ENCODE measurements around the gene HGF.

The HGF gene

DNA sequence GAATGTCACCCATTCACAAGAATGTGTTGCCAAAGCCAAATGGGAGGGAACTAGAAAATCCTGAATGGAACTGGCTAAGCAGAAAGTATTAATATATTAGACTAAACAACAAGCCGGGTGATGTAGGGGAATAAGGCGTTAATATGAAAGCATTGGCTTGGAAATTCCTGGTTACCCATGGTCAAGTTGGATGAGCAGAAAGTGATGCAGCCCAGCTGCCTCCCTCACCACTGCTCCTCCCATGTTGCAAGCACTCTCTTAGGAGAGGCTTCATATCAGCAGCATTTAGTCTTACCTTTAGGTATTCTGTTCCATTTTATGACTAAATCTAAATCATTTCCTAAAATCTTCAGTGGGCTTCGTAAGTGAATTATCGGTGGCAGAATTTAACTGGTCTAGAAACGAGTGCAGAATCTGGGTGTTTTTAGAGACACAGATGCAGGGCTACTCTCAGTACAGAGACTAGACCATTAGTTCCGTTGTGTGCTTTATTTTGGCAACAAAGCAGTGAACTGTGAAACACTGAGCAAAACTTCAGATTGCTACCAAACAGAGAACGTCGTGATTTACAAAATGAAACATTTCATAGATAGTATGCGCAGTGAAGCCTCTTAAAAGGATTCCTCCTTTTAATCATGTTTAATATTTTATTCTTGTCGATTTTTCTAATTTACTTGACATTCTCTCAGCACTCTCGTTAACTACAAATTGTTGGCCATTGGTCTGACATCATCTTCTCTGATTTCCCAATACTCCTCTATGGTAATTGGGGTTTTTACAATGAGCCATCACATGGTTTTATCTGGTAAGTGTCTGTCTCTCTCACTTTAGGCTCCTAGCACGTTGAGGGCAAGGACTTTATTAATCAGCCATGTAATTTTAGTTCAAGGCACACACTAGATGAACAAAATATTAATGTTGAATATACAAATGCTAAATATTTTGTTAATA is 22.0 kb upstream of the HGF start:
- Histone ChIP-seq H3K9ac (ENCODE audit: low read length) (no peak overlapping the region), H3K4me1 (ENCODE audit: insufficient read depth, low read length, severe bottlenecking) (peaks cover 69% of the 10 kb centered on the region), H3K79me2 (ENCODE audit: insufficient read depth, low read length) (no peaks in the 10 kb centered on the region), H2AFZ (ENCODE audit: low read length) (no peak overlapping the region), H3K36me3 (ENCODE audit: insufficient read depth, low read length) (no peaks in the 10 kb centered on the region), H3K9me3 (ENCODE audit: low read length) (no peaks in the 10 kb centered on the region), H3K27ac (ENCODE audit: low read depth, low read length, poor library complexity, severe bottlenecking) (peak overlapping the region; percentile 27), H3K4me3 (ENCODE audit: low read depth, low read length, poor library complexity, severe bottlenecking) (peak overlapping the region; percentile 16), H3F3A (ENCODE audit: insufficient read depth, low read length) (no peaks in the 10 kb centered on the region), H4K20me1 (ENCODE audit: insufficient read depth, low read length) (no peaks in the 10 kb centered on the region), H3K9me2 (ENCODE audit: low read depth, low read length) (no peaks in the 10 kb centered on the region), H3K4me2 (ENCODE audit: low read length) (peak overlapping the region; percentile 53), H3K27me3 (ENCODE audit: insufficient read depth, low read length) (no peaks in the 10 kb centered on the region)
- no peak for TF ChIP-seq EZH2 (IDR thresholded peaks at IDR 0.05; ENCODE audit: borderline replicate concordance, low read length)
- TF ChIP-seq, protein P1, sequence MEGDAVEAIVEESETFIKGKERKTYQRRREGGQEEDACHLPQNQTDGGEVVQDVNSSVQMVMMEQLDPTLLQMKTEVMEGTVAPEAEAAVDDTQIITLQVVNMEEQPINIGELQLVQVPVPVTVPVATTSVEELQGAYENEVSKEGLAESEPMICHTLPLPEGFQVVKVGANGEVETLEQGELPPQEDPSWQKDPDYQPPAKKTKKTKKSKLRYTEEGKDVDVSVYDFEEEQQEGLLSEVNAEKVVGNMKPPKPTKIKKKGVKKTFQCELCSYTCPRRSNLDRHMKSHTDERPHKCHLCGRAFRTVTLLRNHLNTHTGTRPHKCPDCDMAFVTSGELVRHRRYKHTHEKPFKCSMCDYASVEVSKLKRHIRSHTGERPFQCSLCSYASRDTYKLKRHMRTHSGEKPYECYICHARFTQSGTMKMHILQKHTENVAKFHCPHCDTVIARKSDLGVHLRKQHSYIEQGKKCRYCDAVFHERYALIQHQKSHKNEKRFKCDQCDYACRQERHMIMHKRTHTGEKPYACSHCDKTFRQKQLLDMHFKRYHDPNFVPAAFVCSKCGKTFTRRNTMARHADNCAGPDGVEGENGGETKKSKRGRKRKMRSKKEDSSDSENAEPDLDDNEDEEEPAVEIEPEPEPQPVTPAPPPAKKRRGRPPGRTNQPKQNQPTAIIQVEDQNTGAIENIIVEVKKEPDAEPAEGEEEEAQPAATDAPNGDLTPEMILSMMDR (IDR thresholded peaks at IDR 0.05; ENCODE audit: low read length): no peak

DNA sequence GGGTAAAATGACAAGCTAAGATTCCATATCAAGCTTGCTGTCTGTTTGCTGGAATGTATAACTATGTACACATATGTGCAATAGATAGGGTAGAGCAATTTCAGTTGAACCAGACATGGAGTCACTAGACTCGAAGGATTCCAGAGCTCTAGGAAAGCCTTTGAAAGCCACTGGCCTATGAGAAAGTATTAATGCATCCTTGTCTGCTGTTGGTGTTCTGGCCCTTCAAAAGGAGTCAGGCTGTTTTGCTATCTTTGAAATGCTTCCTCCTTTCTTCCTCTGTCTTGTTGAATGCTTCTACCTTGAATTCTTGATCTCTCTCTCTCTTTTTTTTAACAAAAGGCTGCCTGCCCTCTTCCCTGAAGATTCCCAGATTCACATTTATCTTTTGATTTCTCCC is 20.8 kb upstream of the HGF start:
- Histone ChIP-seq H3K36me3 (ENCODE audit: insufficient read depth, low read length) (no peaks in the 10 kb centered on the region), H3K4me2 (ENCODE audit: low read length) (no peak overlapping the region), H3K4me3 (ENCODE audit: low read depth, low read length, poor library complexity, severe bottlenecking) (no peak overlapping the region), H3K79me2 (ENCODE audit: insufficient read depth, low read length) (no peaks in the 10 kb centered on the region), H3F3A (ENCODE audit: insufficient read depth, low read length) (no peaks in the 10 kb centered on the region), H4K20me1 (ENCODE audit: insufficient read depth, low read length) (no peaks in the 10 kb centered on the region), H2AFZ (ENCODE audit: low read length) (no peak overlapping the region), H3K4me1 (ENCODE audit: insufficient read depth, low read length, severe bottlenecking) (peaks cover 59% of the 10 kb centered on the region), H3K27ac (ENCODE audit: low read depth, low read length, poor library complexity, severe bottlenecking) (peak overlapping the region; percentile 25), H3K27me3 (ENCODE audit: insufficient read depth, low read length) (no peaks in the 10 kb centered on the region), H3K9me3 (ENCODE audit: low read length) (no peaks in the 10 kb centered on the region), H3K9me2 (ENCODE audit: low read depth, low read length) (no peaks in the 10 kb centered on the region), H3K9ac (ENCODE audit: low read length) (no peak overlapping the region)
- TF ChIP-seq, protein P1 (IDR thresholded peaks at IDR 0.05; ENCODE audit: low read length): no peak
- no peak for TF ChIP-seq EZH2 (IDR thresholded peaks at IDR 0.05; ENCODE audit: borderline replicate concordance, low read length)

- Histone ChIP-seq H3K27me3 (ENCODE audit: insufficient read depth, low read length) (no peaks in the 10 kb centered on the region), H3K9ac (ENCODE audit: low read length) (no peak overlapping the region), H3K4me3 (ENCODE audit: low read depth, low read length, poor library complexity, severe bottlenecking) (no peak overlapping the region), H2AFZ (ENCODE audit: low read length) (no peak overlapping the region), H3K9me2 (ENCODE audit: low read depth, low read length) (no peaks in the 10 kb centered on the region), H3F3A (ENCODE audit: insufficient read depth, low read length) (no peaks in the 10 kb centered on the region), H3K4me2 (ENCODE audit: low read length) (no peak overlapping the region), H3K4me1 (ENCODE audit: insufficient read depth, low read length, severe bottlenecking) (peaks cover 53% of the 10 kb centered on the region), H4K20me1 (ENCODE audit: insufficient read depth, low read length) (no peaks in the 10 kb centered on the region), H3K27ac (ENCODE audit: low read depth, low read length, poor library complexity, severe bottlenecking) (no peak overlapping the region), H3K36me3 (ENCODE audit: insufficient read depth, low read length) (no peaks in the 10 kb centered on the region), H3K9me3 (ENCODE audit: low read length) (no peaks in the 10 kb centered on the region), H3K79me2 (ENCODE audit: insufficient read depth, low read length) (no peaks in the 10 kb centered on the region)
- no peak for TF ChIP-seq EZH2 (IDR thresholded peaks at IDR 0.05; ENCODE audit: borderline replicate concordance, low read length)
- TF ChIP-seq, protein P1 (IDR thresholded peaks at IDR 0.05; ENCODE audit: low read length): no peak
Observed at GRCh38 chr7:81790120-81790500, 20.3 kb upstream of the HGF start.

All from OCI-LY1 (cell line).